ENCODE results near the gene KRT73. TPM values are rescaled to one million over a fixed set of nuclear protein-coding genes. Genes with fewer than 3 reads are reported as not detected.

Gene KRT73
- total and polyA plus RNA-seq, 2 experiments from 2014 or later = not detected

DNA sequence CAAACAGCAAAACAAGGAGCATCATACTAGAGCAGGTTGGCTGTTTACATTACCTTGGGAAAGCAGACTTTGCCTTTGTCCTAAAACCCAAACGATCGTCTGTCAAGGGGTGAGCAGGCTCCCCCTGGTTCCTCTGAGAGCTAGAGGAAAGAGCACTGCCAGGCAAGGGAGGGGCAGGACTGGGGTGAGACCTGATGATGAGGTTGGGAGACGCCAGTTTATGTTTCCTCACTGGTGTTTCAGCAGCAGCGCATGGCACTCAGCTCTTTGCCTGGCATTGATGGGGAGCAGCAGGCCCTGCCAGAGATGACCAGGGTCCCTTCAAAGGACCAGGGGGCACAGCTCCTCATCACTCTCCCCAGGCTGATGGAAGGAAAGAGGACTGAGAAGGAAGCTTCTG lies 41.6 kb upstream of the KRT73 start (continued):
- TF ChIP-seq, protein P1, sequence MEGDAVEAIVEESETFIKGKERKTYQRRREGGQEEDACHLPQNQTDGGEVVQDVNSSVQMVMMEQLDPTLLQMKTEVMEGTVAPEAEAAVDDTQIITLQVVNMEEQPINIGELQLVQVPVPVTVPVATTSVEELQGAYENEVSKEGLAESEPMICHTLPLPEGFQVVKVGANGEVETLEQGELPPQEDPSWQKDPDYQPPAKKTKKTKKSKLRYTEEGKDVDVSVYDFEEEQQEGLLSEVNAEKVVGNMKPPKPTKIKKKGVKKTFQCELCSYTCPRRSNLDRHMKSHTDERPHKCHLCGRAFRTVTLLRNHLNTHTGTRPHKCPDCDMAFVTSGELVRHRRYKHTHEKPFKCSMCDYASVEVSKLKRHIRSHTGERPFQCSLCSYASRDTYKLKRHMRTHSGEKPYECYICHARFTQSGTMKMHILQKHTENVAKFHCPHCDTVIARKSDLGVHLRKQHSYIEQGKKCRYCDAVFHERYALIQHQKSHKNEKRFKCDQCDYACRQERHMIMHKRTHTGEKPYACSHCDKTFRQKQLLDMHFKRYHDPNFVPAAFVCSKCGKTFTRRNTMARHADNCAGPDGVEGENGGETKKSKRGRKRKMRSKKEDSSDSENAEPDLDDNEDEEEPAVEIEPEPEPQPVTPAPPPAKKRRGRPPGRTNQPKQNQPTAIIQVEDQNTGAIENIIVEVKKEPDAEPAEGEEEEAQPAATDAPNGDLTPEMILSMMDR (conservative IDR thresholded peaks at IDR 0.05; ENCODE audit: low read depth in 2 of 2) = no peak
- no peak for TF ChIP-seq JUNB (IDR thresholded peaks at IDR 0.05; ENCODE audit: unreplicated experiment)

DNA sequence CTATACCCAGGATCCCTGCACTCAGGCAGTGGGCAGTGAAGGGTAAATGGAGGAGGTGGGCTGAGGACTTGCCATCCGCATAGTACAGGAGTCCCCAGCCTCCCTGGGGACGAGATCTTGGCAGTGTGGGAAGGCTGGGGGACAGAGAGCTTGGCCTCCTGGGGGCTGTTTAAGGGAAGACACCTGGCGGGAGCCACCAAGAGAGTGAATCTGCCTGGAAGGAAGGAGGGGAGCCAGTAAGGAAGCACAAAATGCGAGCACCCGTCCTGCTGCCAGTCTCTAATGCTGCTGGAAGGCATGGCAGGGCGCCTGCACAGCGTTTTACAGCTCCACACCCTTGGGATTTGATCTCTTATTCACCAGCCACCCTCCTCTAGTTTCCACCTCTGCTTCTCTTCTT lies 41.0 kb upstream of the KRT73 start:
- Histone ChIP-seq H2AFZ (no peak overlapping the region), H3K36me3 (ENCODE audit: insufficient read depth) (no peaks in the 10 kb centered on the region), H3K79me2 (replicated peaks; ENCODE audit: insufficient read depth) (no peaks in the 10 kb centered on the region), H4K20me1 (replicated peaks; ENCODE audit: insufficient read depth) (no peaks in the 10 kb centered on the region), H3K4me3 (no peak overlapping the region), H3K4me1 (ENCODE audit: insufficient read depth) (no peaks in the 10 kb centered on the region), H3K27ac (ENCODE audit: low read depth) (no peak overlapping the region), H3F3A (replicated peaks; ENCODE audit: low read depth) (no peaks in the 10 kb centered on the region), H3K27me3 (ENCODE audit: insufficient read depth) (no peaks in the 10 kb centered on the region), H3K4me2 (no peak overlapping the region), H3K9me2 (ENCODE audit: insufficient read depth) (no peaks in the 10 kb centered on the region)
- Mint-ChIP-seq H3K36me3 (ENCODE audit: low read depth) (no peaks in the 10 kb centered on the region), H3K9me3 (no peaks in the 10 kb centered on the region), H3K4me3 (no peak overlapping the region), H3K27me3 (ENCODE audit: insufficient read depth, low read depth, poor library complexity) (peaks cover 2% of the 10 kb centered on the region), H3K27ac (no peak overlapping the region), H3K4me1 (no peaks in the 10 kb centered on the region; the same call in 2 of the 3 replicates)
- ATAC-seq (peak; percentile 65), DNase-seq (ENCODE audit: low spot score) (peak; percentile 18)
- TF ChIP-seq, protein P2, sequence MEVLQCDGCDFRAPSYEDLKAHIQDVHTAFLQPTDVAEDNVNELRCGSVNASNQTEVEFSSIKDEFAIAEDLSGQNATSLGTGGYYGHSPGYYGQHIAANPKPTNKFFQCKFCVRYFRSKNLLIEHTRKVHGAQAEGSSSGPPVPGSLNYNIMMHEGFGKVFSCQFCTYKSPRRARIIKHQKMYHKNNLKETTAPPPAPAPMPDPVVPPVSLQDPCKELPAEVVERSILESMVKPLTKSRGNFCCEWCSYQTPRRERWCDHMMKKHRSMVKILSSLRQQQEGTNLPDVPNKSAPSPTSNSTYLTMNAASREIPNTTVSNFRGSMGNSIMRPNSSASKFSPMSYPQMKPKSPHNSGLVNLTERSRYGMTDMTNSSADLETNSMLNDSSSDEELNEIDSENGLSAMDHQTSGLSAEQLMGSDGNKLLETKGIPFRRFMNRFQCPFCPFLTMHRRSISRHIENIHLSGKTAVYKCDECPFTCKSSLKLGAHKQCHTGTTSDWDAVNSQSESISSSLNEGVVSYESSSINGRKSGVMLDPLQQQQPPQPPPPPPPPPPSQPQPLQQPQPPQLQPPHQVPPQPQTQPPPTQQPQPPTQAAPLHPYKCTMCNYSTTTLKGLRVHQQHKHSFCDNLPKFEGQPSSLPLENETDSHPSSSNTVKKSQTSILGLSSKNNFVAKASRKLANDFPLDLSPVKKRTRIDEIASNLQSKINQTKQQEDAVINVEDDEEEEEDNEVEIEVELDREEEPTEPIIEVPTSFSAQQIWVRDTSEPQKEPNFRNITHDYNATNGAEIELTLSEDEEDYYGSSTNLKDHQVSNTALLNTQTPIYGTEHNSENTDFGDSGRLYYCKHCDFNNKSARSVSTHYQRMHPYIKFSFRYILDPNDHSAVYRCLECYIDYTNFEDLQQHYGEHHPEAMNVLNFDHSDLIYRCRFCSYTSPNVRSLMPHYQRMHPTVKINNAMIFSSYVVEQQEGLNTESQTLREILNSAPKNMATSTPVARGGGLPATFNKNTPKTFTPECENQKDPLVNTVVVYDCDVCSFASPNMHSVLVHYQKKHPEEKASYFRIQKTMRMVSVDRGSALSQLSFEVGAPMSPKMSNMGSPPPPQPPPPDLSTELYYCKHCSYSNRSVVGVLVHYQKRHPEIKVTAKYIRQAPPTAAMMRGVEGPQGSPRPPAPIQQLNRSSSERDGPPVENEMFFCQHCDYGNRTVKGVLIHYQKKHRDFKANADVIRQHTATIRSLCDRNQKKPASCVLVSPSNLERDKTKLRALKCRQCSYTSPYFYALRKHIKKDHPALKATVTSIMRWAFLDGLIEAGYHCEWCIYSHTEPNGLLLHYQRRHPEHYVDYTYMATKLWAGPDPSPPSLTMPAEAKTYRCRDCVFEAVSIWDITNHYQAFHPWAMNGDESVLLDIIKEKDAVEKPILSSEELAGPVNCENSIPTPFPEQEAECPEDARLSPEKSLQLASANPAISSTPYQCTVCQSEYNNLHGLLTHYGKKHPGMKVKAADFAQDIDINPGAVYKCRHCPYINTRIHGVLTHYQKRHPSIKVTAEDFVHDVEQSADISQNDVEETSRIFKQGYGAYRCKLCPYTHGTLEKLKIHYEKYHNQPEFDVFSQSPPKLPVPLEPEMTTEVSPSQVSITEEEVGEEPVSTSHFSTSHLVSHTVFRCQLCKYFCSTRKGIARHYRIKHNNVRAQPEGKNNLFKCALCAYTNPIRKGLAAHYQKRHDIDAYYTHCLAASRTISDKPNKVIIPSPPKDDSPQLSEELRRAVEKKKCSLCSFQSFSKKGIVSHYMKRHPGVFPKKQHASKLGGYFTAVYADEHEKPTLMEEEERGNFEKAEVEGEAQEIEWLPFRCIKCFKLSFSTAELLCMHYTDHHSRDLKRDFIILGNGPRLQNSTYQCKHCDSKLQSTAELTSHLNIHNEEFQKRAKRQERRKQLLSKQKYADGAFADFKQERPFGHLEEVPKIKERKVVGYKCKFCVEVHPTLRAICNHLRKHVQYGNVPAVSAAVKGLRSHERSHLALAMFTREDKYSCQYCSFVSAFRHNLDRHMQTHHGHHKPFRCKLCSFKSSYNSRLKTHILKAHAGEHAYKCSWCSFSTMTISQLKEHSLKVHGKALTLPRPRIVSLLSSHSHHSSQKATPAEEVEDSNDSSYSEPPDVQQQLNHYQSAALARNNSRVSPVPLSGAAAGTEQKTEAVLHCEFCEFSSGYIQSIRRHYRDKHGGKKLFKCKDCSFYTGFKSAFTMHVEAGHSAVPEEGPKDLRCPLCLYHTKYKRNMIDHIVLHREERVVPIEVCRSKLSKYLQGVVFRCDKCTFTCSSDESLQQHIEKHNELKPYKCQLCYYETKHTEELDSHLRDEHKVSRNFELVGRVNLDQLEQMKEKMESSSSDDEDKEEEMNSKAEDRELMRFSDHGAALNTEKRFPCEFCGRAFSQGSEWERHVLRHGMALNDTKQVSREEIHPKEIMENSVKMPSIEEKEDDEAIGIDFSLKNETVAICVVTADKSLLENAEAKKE (CRISPR knock-in tag; IDR thresholded peaks at IDR 0.05) = no peak
- TF ChIP-seq JUNB (IDR thresholded peaks at IDR 0.05; ENCODE audit: unreplicated experiment) (no peak), EZH2 (IDR thresholded peaks at IDR 0.05; ENCODE audit: low read depth, unreplicated experiment) (no peak), ZNF331 (CRISPR knock-in tag; IDR thresholded peaks at IDR 0.05; ENCODE audit: low read depth) (no peak), STAT1 (IDR thresholded peaks at IDR 0.05; ENCODE audit: unreplicated experiment) (no peak), ZNF114 (CRISPR knock-in tag; IDR thresholded peaks at IDR 0.05) (no peak)
- TF ChIP-seq, protein P3, sequence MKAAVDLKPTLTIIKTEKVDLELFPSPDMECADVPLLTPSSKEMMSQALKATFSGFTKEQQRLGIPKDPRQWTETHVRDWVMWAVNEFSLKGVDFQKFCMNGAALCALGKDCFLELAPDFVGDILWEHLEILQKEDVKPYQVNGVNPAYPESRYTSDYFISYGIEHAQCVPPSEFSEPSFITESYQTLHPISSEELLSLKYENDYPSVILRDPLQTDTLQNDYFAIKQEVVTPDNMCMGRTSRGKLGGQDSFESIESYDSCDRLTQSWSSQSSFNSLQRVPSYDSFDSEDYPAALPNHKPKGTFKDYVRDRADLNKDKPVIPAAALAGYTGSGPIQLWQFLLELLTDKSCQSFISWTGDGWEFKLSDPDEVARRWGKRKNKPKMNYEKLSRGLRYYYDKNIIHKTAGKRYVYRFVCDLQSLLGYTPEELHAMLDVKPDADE (IDR thresholded peaks at IDR 0.05) = no peak
- TF ChIP-seq, protein P1 (conservative IDR thresholded peaks at IDR 0.05; ENCODE audit: low read depth in 2 of 2) = no peak
- TF ChIP-seq, protein P4, sequence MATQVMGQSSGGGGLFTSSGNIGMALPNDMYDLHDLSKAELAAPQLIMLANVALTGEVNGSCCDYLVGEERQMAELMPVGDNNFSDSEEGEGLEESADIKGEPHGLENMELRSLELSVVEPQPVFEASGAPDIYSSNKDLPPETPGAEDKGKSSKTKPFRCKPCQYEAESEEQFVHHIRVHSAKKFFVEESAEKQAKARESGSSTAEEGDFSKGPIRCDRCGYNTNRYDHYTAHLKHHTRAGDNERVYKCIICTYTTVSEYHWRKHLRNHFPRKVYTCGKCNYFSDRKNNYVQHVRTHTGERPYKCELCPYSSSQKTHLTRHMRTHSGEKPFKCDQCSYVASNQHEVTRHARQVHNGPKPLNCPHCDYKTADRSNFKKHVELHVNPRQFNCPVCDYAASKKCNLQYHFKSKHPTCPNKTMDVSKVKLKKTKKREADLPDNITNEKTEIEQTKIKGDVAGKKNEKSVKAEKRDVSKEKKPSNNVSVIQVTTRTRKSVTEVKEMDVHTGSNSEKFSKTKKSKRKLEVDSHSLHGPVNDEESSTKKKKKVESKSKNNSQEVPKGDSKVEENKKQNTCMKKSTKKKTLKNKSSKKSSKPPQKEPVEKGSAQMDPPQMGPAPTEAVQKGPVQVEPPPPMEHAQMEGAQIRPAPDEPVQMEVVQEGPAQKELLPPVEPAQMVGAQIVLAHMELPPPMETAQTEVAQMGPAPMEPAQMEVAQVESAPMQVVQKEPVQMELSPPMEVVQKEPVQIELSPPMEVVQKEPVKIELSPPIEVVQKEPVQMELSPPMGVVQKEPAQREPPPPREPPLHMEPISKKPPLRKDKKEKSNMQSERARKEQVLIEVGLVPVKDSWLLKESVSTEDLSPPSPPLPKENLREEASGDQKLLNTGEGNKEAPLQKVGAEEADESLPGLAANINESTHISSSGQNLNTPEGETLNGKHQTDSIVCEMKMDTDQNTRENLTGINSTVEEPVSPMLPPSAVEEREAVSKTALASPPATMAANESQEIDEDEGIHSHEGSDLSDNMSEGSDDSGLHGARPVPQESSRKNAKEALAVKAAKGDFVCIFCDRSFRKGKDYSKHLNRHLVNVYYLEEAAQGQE (IDR thresholded peaks at IDR 0.05; ENCODE audit: unreplicated experiment) = no peak

Measured in GM23338 (cell line).